NCI-H2196 (cell line): ENCODE measurements around the gene MED9.
"Not testable (repeated sequence)": the region's sequence is repeated elsewhere in the genome, so short reads cannot be mapped to it uniquely, and the experiment has no call there.

Experiments used
- DNase-seq: peaks from one replicate; lab custom pipeline; 2025; ENCODE audit not compliant: unreplicated experiment; lab: John Stamatoyannopoulos, UW

Gene MED9

GRCh38 chr17:17476865-17477467, at the start of gene MED9:
Gene MED9 (plus strand): TSS chr17:17477000. CDS start chr17:17477042, 42 bp downstream.
- peak; percentile 75 for DNase-seq

GRCh38 chr17:17429222-17429621, 47.6 kb upstream of the MED9 start:
- no peak for DNase-seq

DNA sequence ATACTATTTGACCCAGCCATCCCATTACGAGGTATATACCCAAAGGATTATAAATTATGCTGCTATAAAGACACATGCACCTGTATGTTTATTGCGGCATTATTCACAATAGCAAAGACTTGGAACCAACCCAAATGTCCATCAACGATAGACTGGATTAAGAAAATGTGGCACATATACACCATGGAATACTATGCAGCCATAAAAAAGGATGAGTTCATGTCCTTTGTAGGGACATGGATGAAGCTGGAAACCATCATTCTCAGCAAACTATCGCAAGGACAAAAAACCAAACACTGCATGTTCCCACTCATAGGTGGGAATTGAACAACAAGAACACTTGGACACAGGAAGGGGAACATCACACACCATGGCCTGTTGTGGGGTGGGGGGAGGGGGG, 45.9 kb upstream of the MED9 start:
- not testable (repeated sequence) for DNase-seq

GRCh38 chr17:17431605-17432004, 45.2 kb upstream of the MED9 start:
- no peak for DNase-seq

DNA sequence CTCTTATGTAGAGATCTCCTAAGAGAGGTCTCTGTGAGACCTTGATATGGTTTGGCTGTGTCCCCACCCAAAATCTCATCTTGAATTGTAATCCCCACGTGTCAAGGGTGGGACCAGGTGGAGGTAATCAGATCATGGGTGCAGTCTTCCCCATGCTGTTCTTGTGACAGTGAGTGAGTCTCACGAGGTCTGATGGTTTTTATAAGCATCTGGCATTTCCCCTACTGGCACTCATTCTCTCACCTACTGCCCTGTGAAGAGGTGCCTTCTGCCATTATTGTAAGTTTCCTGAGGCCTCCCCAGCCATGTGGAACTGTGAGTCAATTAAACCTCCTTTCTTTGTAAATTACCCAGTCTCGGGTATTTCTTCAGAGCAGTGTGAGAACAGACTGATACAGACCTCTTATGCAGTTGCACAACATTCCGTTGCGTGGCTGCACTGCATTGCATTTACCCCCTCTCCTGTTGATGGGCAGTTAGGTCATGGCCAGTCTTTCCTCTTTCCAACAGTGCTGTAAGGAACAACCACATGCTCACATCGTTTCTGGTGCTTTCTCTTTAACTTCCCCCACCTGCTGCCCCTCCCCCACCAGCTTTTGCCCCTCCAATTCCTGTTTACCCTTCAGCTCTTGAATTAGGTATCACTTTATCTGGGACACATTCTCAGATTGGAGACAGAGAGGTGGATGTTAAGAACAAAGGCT, 43.6 kb upstream of the MED9 start:
- DNase-seq = no peak

GRCh38 chr17:17434477-17434876, 42.3 kb upstream of the MED9 start:
- DNase-seq = no peak

DNA sequence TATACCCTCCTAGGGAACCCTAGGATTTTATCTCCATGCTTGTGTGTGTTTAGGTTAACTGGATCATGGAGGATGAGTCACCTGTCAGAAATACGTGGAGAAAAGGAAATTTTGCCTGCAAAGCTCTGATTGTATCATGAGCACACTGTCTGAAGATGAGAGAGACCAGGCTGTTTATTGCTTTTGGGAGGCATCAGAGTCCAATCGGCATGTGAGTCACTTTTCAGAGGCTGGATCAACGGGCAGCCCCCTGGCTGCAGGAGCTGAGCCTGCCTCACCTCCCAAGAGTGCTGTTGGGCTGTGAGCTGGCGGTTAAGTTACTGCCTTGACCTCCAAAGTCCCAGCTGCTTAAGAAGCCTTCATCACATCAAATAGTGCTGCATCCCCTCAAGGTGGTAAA, 41.5 kb upstream of the MED9 start:
- no peak for DNase-seq

DNA sequence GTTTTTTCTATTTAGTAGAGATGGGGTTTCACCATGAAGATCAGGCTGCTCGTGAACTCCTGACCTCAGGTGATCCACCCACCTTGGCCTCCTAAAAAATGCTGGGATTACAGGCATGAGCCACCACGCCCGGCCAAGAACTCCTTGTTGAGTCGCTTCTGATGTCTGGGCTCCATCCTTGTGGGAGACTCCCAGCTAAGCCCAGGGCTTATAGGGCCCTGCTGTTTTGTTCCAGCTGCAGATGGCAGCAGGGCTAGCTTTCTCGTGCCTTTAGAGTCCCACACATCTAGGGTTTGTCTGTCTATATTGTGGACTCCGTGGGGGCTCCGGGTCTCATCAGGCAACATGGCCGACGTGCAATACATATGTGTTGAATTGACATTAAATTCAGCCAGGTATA, 39.3 kb upstream of the MED9 start:
- DNase-seq = no peak

GRCh38 chr17:17437893-17438292, 38.9 kb upstream of the MED9 start:
- no peak for DNase-seq

DNA sequence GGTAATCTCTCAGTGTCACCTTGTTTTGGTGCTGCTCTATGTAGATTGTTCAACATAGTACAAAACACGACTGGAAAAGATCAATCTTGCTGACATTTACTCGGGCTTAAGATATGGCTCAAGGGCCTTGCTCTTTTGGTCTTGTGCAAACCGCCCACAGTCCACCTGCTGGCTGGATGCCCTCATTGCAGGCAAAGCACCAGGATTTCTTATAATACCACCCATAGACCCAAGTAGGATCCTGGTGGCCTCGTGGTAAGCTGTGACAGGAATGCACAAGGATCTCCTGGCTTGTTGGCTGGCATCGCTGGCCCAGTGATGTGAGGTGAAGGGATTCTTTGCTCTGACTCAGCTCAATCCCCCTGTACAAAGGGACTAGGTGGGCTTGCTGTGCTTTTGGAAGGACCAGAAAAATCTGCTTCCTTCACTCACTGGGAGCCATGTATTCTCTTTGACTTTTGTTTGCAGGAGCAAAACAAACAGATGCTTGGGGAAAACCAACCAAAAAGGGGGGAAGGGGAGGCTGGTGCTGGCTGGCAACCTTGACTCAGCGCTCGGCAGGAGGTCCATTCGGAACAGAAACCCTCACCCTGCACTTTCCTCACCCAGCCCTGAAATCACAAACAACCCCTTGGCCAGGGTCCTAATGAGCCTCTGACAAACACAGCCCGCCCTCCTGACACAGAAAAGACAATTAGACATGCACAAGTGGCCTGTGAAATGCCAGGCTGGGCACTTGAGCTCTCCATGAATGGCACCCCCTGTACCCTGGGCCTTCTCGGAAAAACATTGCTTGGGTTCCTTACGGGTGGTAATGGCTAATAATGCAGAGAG, 36.6 kb upstream of the MED9 start:
- peak; percentile 57 for DNase-seq

DNA sequence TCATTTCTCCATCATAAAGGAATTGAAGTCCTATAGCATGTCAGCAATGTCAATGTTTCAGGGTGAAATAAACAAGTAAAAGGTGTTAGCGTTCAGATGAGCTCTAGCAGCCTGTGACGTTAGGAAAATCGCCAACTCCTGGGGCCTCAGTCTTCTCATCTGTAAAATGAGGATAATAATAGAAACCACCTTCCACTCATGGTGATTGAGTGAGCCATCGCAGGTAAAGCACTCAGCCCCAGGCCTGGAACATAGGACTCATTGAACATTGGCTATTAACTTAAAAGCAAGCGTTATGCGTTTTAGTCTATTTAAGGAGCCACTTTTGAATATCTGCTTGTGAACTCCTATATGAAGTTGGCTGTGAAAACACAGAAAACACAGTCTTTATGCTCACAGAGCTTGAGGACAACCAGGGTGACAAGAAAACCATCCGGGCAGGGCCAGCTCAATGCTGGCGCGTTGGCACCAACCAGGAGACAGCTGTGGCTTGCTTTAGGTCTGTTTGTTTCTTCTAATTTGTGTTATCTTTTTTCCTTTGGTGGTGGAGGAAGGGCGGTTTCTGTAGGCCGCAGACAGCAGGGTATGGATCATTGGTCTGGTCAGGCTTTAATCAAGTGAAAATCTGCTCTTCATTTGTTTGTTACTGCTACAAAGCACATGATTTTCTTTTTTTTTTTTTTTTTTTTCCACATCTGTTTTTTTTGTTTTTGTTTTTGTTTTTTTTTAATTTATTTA, 35.7 kb upstream of the MED9 start:
- DNase-seq = no peak

- no peak for DNase-seq
These were observed 33.6 kb upstream of the MED9 start for GRCh38 chr17:17443173-17443572.

- DNase-seq = no peak
These were observed 31.4 kb upstream of the MED9 start for GRCh38 chr17:17445296-17445924.

DNA sequence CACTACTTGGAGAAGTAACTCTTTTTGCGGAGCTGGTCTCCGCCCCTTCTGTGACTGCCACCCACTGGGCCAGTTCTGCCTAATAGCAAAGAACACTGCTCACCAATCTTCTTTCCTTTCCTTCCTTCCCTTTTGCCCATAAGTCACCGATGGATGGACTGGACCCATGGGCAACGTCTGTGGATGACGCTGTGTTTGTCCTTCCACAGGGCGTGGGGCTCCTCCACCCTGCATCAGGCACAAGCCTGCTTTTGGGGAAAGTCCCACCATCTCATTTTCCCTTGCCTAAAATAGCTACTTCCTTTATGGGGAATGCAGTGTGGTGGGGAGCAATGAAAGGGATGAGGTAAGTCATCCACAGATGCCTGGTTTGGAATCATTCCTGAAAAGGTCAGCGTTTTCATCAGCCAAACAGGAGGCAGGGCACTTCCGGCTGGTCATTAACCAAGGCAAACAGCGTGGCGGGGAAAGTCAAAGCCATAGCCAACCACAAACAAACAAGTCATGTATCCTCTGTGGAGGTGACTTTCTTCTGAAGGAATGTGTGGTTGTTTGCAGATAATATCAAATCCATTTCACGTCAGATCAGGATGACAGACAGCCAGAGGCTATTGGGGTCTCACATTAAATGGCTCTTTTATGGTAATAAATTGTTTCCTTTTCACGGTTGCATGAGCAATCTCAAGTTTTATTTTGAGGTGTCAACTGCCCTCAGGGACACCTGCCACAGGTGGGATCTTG, 30.7 kb upstream of the MED9 start:
- DNase-seq = peak; percentile 74

- no peak for DNase-seq
These were observed 30.1 kb upstream of the MED9 start for GRCh38 chr17:17446666-17447155.

- DNase-seq = no peak
These were observed 29.5 kb upstream of the MED9 start for GRCh38 chr17:17447264-17447663.

DNA sequence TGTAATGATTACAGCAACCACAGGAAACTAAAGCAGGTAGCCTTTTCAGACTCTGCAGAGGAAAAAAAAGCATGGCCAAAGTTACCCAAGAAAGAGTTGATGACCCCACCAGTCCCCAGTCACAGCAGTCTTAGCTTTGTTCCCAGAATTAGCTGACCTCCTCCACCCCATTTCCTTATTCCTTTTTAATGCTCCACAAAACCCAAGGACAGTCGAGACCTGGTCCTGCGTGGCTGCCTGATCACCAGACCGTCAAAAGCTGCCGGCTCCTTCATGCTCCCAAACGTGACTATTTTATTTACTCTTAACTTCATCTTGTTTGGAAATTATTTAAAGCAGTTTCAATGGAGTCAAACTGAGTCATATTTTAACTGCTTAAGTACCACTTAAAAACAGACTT, 28.7 kb upstream of the MED9 start:
- DNase-seq = no peak

DNA sequence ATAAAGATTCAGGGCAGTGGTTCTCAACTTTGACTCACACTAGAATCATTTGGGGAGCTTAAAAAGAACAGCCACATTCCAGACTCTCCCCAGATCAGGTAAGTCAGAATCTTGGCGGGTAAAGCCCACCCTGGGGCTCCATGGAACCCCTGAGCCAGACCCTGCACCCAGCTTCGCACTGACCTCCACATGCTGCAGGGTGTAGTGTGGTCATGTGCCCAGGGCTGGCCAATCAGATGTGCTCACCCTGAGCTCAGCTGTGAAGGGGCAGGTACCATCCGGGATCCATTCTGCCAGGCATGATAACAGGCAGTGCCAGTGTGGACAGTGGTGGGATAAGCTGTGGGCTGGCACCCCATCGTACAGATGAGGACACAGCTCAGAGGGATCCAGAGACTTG, 28.1 kb upstream of the MED9 start:
- no peak for DNase-seq

DNA sequence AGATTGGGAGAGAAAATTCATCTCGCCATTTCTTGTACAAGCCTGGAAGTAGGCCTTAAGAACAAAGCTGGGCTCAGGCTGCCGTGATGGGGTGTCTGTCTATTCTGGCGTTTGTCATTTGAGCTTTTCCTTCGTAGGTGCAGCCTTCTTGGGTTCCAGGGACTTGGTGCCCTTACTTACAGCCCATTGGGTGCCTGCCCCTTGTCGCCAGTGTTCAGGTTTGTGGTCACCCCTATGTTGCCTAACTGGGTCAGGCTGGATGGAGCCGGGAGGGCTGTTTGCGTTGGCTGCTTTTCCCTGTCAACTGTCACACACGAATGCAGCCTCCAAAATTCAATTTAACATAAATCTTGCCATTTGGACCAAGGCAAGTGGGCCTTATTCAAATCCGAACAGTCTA, 23.7 kb upstream of the MED9 start:
- no peak for DNase-seq

- no peak for DNase-seq
These were observed 22.5 kb upstream of the MED9 start for GRCh38 chr17:17454276-17454675.
